Middle frontal gyrus (tissue), 1 donor: ENCODE measurements around the gene TMPRSS4.

Experiments used
- DNase-seq: peaks from one replicate; pipeline ENCODE4 v3.0.0-alpha.2; 2015; ENCODE audit warnings: low spot score; ENCODE audit errors: extremely low spot score

Gene TMPRSS4, protein sequence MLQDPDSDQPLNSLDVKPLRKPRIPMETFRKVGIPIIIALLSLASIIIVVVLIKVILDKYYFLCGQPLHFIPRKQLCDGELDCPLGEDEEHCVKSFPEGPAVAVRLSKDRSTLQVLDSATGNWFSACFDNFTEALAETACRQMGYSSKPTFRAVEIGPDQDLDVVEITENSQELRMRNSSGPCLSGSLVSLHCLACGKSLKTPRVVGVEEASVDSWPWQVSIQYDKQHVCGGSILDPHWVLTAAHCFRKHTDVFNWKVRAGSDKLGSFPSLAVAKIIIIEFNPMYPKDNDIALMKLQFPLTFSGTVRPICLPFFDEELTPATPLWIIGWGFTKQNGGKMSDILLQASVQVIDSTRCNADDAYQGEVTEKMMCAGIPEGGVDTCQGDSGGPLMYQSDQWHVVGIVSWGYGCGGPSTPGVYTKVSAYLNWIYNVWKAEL

GRCh38 chr11:118076754-118077281 is at the start of gene TMPRSS4:
Gene TMPRSS4 (plus strand): TSS chr11:118077078. CDS start chr11:118077303, 225 bp downstream.
- no peak for DNase-seq

DNA sequence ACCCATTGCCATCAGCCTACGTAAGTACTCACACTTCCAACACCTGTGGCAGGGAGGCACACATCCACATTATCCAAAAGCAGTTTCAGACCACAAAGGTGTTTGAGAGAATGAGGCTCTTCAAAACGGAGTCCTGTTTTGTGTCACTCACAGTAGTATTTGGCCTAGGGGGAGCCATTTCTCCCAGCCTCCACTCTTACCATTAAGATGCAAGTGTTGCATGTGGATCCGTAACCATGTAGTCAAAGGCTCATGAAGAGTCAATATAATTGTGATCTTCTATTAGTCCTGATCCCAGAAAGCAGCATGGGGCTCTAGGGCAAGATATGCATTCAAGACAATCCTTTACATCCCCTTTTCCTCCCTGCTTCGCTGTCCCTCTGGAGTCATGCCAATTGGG is 49.2 kb upstream of the TMPRSS4 start:
- DNase-seq: no peak

GRCh38 chr11:118028626-118029025 is 48.3 kb upstream of the TMPRSS4 start:
- no peak for DNase-seq

- no peak for DNase-seq
These were observed 43.4 kb upstream of the TMPRSS4 start for GRCh38 chr11:118033443-118033842.

GRCh38 chr11:118042141-118042540 is 34.7 kb upstream of the TMPRSS4 start:
- no peak for DNase-seq

DNA sequence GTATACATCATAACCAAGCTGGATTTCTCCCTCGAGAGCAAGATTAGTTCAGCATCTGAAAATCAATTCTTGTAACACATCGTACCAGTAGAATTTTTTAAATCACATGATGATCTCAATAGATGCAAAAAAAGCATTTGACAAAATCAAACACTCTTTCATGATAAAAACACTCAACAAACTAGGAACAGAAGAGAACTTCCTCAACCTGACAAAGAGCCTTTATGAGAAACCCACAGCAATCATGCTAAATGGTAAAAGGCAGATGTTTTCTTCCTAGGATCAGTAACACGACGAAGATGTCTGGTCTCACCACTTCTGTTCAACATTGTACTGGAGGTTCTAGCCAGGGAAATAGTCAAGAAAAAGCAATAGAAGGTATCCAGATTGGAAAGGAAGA is 34.1 kb upstream of the TMPRSS4 start:
- no peak for DNase-seq

DNA sequence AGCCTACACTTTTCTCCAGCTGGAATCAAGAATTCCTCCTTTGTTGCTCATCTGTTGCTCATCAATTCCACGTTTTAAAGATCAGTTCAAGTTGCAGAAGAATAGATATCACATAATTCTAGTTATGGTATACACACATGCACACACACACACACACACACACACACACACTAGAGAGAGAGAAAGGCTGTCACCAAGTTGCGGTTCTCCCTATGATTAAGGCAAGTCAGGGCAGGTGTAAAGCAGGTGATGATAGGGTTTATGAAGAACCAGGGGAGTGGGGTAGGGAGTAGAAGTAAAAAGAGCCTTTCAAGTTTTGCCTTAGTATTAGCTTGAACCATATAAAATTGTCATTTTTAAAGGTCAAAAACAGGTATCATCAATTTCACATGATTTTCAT is 31.7 kb upstream of the TMPRSS4 start:
- DNase-seq: no peak

DNA sequence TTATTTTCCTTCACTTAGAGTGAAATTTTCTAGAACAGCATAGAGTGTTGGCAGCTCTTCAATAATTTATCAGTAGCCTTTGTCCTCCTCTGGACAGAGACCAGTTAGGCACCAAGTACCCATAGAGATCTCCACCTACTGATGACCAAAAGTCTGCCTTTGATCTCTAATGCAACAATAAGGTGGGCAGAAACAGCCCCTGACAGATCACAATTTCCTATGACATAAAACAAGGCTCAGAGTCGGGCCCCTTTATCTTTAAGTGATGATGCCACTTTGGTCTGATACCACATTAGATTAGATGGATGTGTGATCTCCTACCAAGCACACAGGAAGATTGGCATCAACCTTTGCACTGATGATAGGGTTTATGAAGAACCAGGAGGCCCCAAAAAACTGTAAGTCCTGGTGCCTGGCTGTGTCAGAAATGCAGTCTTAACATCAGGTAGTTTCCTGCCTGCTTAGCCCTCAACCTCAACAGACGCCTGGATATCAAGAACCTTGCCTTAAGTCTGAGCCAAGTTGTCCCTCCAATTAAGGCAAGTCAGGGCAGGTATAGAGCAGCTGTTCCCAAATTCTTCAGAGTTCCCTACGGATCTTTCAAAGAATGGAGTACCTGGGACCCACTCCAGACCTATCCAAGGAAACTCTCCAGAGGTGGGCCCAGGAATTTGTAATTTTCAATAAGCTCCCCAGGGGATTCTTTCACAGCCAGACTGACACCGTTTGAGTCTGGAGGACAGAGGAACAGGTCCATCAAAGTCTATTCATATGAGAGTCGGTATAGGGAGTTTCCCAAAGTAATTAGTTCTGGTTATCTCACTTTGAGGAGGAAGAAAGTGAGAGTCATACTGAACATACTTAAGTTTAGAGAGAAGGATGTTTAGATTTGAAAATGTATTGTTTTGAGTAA is 30.6 kb upstream of the TMPRSS4 start:
- DNase-seq: no peak

GRCh38 chr11:118046964-118047700 is 29.7 kb upstream of the TMPRSS4 start:
- DNase-seq: no peak

DNA sequence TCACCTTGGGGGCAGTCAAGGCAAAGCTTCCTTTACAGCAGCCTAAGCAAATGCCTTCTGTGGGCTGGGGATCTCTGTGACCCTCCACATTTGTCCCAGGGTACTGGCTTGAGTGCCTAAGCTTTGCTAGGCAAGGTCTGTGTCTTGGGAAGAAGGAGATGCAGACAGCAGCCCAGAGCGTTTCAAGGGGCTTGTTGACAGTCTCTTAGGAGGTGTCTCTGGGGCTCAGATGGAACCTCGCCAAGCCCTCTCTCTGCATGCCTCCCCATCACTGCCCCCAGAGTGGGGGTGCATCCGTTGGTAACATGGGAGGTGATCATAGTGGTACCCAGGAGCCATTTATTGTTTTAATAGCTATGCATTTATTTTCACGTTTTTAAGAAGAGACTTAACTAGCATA is 29.1 kb upstream of the TMPRSS4 start:
- no peak for DNase-seq

DNA sequence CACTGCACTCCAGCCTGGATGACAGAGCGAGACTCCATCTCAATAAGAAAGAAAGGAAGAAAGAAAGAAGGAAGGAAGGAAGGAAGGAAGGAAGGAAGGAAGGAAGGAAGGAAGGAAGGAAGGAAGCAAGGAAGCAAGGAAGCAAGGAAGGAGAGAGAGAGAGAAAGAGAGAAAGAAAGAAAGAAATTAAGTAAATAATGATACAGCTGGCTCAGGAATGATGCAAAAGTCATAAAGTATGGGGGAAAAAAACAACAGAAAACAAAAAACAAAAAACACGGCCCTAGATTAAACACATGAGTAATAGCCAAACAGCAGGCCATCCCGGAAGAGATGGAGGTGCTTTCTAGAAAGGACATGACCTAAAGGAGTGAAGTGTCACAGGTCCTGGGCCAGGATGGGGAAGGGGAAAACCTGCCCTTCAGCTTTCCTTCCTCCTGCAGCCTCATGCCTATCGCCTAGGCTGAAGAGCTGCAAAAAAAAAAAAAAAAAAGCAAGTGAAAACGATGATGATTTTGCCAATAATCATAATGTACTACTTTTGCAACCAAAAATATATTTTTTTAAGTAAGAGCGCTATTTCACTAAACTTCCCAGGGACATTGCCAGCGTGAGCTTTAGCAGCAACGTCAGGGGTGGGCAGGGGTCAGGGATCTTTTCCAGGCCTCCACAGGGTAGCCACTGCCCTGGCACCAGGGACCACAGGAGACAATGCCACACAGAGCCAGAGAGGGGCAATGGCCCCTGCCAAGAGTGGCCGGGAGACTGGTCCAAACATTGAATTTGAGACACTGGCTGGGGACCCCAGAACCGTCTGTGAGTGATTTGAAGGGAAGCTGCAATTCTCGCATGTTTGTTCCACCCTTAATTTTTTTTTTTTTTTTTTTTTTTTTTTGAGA is 28.2 kb upstream of the TMPRSS4 start:
- DNase-seq: no peak

DNA sequence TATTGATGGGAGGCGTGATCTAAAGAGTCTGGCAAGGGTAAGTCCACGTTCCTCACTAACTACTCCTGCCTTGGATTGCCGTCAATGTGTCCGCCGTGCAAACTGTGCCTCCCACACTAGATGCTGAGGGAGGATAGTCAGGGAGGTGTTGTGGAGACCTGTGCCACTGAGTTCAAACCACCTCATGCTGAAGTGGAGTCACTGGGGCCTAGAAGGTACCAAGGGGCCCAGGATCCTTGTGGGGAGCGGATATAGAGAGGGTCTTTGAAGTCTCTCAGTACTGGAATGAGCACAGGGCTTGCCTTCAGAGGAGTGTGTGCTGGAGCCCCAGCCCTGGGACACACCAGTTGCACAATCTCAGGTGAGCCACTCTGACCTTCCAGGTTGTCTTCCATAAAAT is 27.1 kb upstream of the TMPRSS4 start:
- DNase-seq: no peak

DNA sequence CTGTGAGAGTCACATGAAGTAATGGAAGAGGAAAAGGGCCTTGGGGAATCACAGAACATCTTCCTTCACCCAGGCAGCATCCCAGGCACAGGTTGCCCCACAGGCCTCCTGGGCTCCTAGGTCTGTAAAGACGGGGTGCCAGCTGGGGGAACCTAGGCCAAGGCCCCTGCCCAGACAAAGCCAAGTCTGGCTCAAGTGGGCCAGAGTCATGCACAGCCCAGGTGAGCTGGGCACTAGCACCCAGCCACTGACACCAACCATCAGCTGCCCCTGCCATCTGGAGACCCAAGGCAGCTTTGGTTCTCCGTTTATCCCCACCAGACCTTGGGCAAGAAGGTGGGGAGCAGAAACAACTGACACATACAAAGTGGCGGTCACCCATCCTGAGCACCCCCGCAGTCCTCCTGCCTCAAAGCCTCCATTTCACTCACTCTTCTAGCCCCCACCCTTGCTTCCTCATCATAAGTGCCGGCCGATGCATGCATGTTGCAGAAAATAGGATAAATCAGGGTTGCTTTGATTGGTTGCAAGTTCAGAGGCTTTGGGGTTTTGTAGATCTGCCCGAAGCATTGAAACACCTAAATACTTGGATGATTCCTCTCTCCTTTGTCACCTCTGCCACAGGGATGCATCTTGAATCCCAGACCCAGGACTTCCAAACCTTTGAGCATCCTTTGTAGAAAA is 26.5 kb upstream of the TMPRSS4 start:
- DNase-seq: no peak

DNA sequence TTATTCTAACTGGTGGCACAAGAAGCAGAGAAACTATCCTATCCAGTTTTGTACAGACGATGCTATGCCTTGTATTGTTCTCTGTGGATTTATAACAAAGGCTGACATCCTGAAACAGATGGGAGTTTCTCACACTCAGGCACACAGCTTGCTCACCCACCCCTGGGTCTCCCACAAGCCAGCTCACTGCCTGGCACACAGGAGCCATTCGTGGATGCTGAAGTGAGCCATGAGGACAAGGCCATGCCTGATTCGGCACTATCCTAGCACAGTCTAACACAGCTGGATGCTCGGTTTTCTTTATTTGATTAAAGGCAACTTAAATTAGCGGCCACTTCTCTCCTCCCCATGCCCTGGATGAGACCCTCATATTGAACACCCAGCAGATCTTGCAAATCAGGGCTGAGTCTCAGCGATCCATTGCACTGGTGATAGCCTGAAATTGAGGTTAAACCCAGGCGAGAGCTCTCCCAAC is 25.7 kb upstream of the TMPRSS4 start:
- DNase-seq: no peak

- DNase-seq: no peak
These were observed 25.0 kb upstream of the TMPRSS4 start for GRCh38 chr11:118051611-118052461.

DNA sequence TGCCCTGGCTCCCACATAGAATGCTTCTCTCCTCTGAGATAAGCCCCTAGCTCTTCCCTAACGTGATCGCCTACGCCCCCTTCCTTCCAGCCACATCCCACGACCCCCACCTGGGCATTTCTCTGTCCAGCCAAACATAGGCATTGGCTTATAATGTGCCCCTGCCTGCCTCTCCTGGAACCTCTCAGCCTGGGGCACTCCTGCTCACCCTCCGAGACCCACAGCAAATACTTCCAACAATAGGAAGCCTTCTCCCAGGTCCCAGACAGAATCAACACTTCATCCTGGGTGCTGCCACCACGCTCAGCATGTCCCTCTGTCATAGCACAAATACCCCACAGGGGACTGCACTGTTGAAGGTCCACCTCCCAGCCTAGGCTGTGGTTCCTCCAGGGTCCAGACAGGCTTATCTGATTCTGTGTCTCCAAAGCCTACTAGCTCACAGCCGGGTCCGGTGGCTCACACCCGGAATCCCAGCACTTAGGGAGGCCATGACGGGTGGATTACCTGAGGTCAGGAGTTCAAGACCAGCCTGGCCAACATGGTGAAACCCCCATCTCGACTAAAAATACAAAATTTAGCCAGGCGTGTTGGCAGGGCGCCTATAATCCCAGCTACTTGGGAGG is 24.2 kb upstream of the TMPRSS4 start:
- DNase-seq: no peak

GRCh38 chr11:118054712-118055640 is 21.9 kb upstream of the TMPRSS4 start:
- DNase-seq: no peak
